Endothelial cell of umbilical vein (primary cell): ENCODE results near the gene OSBPL9.

Experiments used
- EZH2 ChIP-seq: IDR thresholded peaks from 2 replicates; pipeline ENCODE4 v1.6.1; 2012; ENCODE audit warnings: borderline replicate concordance, low read depth, mild to moderate bottlenecking, moderate library complexity, low read length, inconsistent platforms; ENCODE audit not compliant: severe bottlenecking
- FOS ChIP-seq: IDR thresholded peaks from 2 replicates; pipeline ENCODE4 v1.6.1; 2011; ENCODE audit warnings: mild to moderate bottlenecking, low read length, moderate library complexity, borderline replicate concordance; ENCODE audit not compliant: insufficient read depth
- GATA2 ChIP-seq: IDR thresholded peaks from 2 replicates; pipeline ENCODE4 v1.7.0; 2011; ENCODE audit warnings: low read depth, mild to moderate bottlenecking, moderate library complexity, mixed read lengths, low read length; ENCODE audit not compliant: insufficient read length, insufficient read depth
- JUN ChIP-seq: IDR thresholded peaks from 2 replicates; pipeline ENCODE4 v1.6.1; 2011; ENCODE audit warnings: borderline replicate concordance, low read depth; ENCODE audit not compliant: insufficient read length, insufficient read depth
- MYC ChIP-seq: IDR thresholded peaks from one replicate; pipeline ENCODE4 v1.6.1; 2011; ENCODE audit warnings: mild to moderate bottlenecking, low read depth, low read length
- POLR2A ChIP-seq: IDR thresholded peaks from 2 replicates; pipeline ENCODE4 v1.6.1; 2012; ENCODE audit warnings: low read depth, mild to moderate bottlenecking, control low read depth, low read length
- POLR2AphosphoS5 ChIP-seq: IDR thresholded peaks from 2 replicates; pipeline ENCODE4 v1.6.1; 2012; ENCODE audit warnings: low read depth, mild to moderate bottlenecking, control low read depth, low read length, moderate library complexity; ENCODE audit not compliant: insufficient read depth
- TF ChIP-seq, protein P1 (sequence below), 2 donors: IDR thresholded peaks; 1 replicate in 1 of 2; 2 replicates in 1 of 2; pipeline ENCODE4 v1.5.1; 2011; ENCODE audit warnings: low read length in 2 of 2, mild to moderate bottlenecking in 2 of 2, moderate library complexity in 2 of 2, control low read depth in 1 of 2, inconsistent platforms in 1 of 2, low read depth in 1 of 2; ENCODE audit not compliant: insufficient read depth in 1 of 2; ENCODE audit errors: extremely low read depth in 1 of 2
- TF ChIP-seq, protein P2 (sequence below): IDR thresholded peaks from 2 replicates; pipeline ENCODE4 v1.6.1; 2011; ENCODE audit not compliant: insufficient read depth, insufficient read length

DNA sequence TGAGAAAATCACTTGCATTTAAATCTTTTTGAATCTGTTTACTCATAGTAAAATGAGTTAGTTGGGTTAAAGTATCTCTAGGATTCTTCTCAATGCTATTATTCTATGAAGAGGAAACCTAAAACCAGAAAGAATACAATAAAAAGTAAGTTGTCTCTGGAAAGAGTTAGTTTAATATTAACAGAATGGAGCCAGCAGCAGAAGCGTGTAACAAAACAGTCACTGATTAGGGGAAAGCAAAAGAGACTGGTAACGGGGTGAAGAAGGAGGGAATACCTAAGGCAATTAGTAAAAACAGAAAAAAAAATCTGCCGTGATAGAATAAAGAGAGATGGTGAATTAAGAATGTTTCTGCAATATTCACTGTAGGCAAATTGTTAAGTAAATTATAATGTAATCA lies 201.6 kb downstream of the OSBPL9 start:
- no peak for TF ChIP-seq EZH2
- TF ChIP-seq, protein P1, sequence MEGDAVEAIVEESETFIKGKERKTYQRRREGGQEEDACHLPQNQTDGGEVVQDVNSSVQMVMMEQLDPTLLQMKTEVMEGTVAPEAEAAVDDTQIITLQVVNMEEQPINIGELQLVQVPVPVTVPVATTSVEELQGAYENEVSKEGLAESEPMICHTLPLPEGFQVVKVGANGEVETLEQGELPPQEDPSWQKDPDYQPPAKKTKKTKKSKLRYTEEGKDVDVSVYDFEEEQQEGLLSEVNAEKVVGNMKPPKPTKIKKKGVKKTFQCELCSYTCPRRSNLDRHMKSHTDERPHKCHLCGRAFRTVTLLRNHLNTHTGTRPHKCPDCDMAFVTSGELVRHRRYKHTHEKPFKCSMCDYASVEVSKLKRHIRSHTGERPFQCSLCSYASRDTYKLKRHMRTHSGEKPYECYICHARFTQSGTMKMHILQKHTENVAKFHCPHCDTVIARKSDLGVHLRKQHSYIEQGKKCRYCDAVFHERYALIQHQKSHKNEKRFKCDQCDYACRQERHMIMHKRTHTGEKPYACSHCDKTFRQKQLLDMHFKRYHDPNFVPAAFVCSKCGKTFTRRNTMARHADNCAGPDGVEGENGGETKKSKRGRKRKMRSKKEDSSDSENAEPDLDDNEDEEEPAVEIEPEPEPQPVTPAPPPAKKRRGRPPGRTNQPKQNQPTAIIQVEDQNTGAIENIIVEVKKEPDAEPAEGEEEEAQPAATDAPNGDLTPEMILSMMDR (IDR thresholded peaks at IDR 0.05; ENCODE audit: extremely low read depth in 1 of 2, insufficient read depth in 1 of 2, low read depth in 1 of 2, low read length in 2 of 2) = no peak
- TF ChIP-seq, protein P2, sequence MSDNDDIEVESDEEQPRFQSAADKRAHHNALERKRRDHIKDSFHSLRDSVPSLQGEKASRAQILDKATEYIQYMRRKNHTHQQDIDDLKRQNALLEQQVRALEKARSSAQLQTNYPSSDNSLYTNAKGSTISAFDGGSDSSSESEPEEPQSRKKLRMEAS = no peak
- TF ChIP-seq POLR2A = no peak
- TF ChIP-seq FOS = no peak
- TF ChIP-seq GATA2 = no peak
- TF ChIP-seq POLR2AphosphoS5 = no peak
- TF ChIP-seq JUN = no peak
- no peak for TF ChIP-seq MYC
